ENCODE data around the gene CHPT1.

CHPT1 gene

DNA sequence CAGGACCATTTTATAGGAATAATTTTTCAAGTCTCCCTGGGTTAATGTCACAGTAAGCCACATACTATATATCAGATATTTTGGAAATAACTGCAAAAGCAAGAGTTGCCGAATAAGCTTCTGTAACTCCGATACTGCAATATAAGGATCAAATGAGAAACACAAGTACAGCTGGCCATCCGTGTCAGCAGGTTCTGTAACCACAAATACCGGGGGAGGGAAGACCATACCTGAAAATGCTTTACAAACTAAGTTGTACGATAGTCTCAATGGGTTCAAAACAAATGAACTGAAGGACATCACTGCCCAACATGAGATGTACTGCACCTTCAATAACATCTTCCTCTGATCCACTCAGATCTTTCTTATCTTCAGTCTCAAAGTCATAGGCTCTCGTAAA lies 40.0 kb downstream of the CHPT1 start:
- peak overlapping the region; percentile 50 for H3K27ac ChIP-seq (ENCODE audit: low read depth, low read length, poor library complexity, severe bottlenecking)
- no peak overlapping the region for H3K4me3 ChIP-seq (ENCODE audit: low read depth, low read length, poor library complexity, severe bottlenecking)
- H3K4me1 ChIP-seq (ENCODE audit: insufficient read depth, low read length, severe bottlenecking) = peaks cover 54% of the 10 kb centered on the region
- TF ChIP-seq, protein P1, sequence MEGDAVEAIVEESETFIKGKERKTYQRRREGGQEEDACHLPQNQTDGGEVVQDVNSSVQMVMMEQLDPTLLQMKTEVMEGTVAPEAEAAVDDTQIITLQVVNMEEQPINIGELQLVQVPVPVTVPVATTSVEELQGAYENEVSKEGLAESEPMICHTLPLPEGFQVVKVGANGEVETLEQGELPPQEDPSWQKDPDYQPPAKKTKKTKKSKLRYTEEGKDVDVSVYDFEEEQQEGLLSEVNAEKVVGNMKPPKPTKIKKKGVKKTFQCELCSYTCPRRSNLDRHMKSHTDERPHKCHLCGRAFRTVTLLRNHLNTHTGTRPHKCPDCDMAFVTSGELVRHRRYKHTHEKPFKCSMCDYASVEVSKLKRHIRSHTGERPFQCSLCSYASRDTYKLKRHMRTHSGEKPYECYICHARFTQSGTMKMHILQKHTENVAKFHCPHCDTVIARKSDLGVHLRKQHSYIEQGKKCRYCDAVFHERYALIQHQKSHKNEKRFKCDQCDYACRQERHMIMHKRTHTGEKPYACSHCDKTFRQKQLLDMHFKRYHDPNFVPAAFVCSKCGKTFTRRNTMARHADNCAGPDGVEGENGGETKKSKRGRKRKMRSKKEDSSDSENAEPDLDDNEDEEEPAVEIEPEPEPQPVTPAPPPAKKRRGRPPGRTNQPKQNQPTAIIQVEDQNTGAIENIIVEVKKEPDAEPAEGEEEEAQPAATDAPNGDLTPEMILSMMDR (IDR thresholded peaks at IDR 0.05; ENCODE audit: low read length) = no peak
- no peak for TF ChIP-seq EZH2 (IDR thresholded peaks at IDR 0.05; ENCODE audit: borderline replicate concordance, low read length)
- no peak overlapping the region for H3K4me2 ChIP-seq (ENCODE audit: low read length)
- no peak overlapping the region for H3K9ac ChIP-seq (ENCODE audit: low read length)
- H3K9me3 ChIP-seq (ENCODE audit: low read length) = no peaks in the 10 kb centered on the region
- H3K36me3 ChIP-seq (ENCODE audit: insufficient read depth, low read length) = peaks cover 73% of the 10 kb centered on the region
- H3K9me2 ChIP-seq (ENCODE audit: low read depth, low read length) = no peaks in the 10 kb centered on the region
- H3K79me2 ChIP-seq (ENCODE audit: insufficient read depth, low read length) = no peaks in the 10 kb centered on the region
- H3K27me3 ChIP-seq (ENCODE audit: insufficient read depth, low read length) = no peaks in the 10 kb centered on the region
- no peaks in the 10 kb centered on the region for H4K20me1 ChIP-seq (ENCODE audit: insufficient read depth, low read length)
- no peak overlapping the region for H2AFZ ChIP-seq (ENCODE audit: low read length)
- 0 out of 2 replicates have a peak, but pooled peaks cover 2% of the 10 kb centered on the region for H3F3A ChIP-seq (ENCODE audit: insufficient read depth, low read length)

DNA sequence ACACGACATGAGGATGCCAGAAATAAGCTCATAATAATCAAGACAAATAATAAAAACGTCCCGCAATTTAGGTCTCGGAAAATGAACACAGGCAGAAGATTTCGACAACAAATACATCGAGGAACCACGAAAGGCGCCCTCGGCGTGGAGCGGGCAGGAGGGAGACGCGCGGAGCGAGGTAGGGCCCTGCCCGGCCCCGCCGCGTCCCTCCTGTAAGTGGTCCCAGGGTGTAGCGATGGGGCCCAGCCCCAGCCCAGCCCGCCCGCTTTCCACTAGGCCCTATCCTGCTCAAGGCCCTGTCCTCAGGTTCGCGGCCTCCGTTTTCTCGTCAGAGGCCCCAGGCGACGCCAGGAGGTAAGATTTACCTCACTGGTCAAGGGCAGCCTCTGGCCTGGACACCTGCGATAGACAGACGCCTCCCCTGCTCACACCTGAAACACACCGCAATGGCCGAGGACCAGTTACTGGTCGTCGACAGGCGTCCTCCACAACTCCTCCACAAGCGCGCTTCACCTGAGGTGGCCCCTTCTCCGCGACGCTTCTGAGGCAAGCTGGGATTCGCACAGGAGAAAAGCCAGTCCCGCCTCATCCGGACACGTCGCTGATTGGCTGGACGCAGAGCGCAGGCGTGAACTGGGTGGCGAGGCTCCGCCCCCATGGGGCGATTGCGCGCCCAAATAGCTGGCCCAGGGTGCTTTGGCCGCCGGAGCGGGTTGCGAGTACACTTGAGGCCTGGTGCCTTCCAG lies 41.7 kb downstream of the CHPT1 start, which contains the start of gene SYCP3:
Gene SYCP3 (minus strand): TSS at position 543 of the 746 bp plus-strand sequence. CDS start 1,527 bp downstream, outside the sequence.
- no peaks in the 10 kb centered on the region for H3K79me2 ChIP-seq (ENCODE audit: insufficient read depth, low read length)
- H3F3A ChIP-seq (ENCODE audit: insufficient read depth, low read length) = 0 out of 2 replicates have a peak, but pooled peaks cover 2% of the 10 kb centered on the region
- peaks cover 57% of the 10 kb centered on the region for H3K4me1 ChIP-seq (ENCODE audit: insufficient read depth, low read length, severe bottlenecking)
- H3K9me2 ChIP-seq (ENCODE audit: low read depth, low read length) = no peaks in the 10 kb centered on the region
- H3K27ac ChIP-seq (ENCODE audit: low read depth, low read length, poor library complexity, severe bottlenecking) = peak within 1 kb of the TSS; percentile 98
- peaks cover 59% of the 10 kb centered on the region for H3K36me3 ChIP-seq (ENCODE audit: insufficient read depth, low read length)
- H3K4me2 ChIP-seq (ENCODE audit: low read length) = no peak within 1 kb of the TSS
- no peak within 1 kb of the TSS for H3K4me3 ChIP-seq (ENCODE audit: low read depth, low read length, poor library complexity, severe bottlenecking)
- H3K9me3 ChIP-seq (ENCODE audit: low read length) = no peaks in the 10 kb centered on the region
- TF ChIP-seq, protein P1 (IDR thresholded peaks at IDR 0.05; ENCODE audit: low read length) = no peak
- no peak for TF ChIP-seq EZH2 (IDR thresholded peaks at IDR 0.05; ENCODE audit: borderline replicate concordance, low read length)
- no peak within 1 kb of the TSS for H3K9ac ChIP-seq (ENCODE audit: low read length)
- H2AFZ ChIP-seq (ENCODE audit: low read length) = no peak within 1 kb of the TSS
- no peaks in the 10 kb centered on the region for H4K20me1 ChIP-seq (ENCODE audit: insufficient read depth, low read length)
- H3K27me3 ChIP-seq (ENCODE audit: insufficient read depth, low read length) = no peaks in the 10 kb centered on the region

DNA sequence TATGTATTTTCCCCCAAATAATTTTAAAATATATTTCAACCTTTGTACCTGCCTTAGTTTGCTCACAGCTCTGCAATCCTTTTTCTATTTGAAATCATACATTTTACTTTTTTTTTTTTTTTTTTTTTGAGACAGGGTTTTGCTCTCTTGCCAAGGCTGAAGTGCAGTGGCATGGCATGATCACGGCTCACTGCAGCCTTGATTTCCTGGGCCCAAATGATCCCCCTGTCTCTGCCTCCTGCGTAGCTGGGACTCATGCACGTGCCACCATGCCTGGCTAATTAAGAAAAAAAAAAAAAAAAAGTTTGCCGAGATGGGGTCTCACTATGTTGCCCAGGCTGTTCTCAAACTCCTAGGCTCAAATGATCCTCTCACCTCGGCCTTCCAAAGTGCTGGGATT lies 43.1 kb downstream of the CHPT1 start:
- H3K9me3 ChIP-seq (ENCODE audit: low read length) = no peaks in the 10 kb centered on the region
- no peak overlapping the region for H3K4me2 ChIP-seq (ENCODE audit: low read length)
- no peaks in the 10 kb centered on the region for H3K27me3 ChIP-seq (ENCODE audit: insufficient read depth, low read length)
- TF ChIP-seq, protein P1 (IDR thresholded peaks at IDR 0.05; ENCODE audit: low read length) = no peak
- TF ChIP-seq EZH2 (IDR thresholded peaks at IDR 0.05; ENCODE audit: borderline replicate concordance, low read length) = no peak
- no peak overlapping the region for H3K9ac ChIP-seq (ENCODE audit: low read length)
- no peak overlapping the region for H2AFZ ChIP-seq (ENCODE audit: low read length)
- H3K36me3 ChIP-seq (ENCODE audit: insufficient read depth, low read length) = peaks cover 67% of the 10 kb centered on the region
- no peaks in the 10 kb centered on the region for H3K9me2 ChIP-seq (ENCODE audit: low read depth, low read length)
- H3K4me3 ChIP-seq (ENCODE audit: low read depth, low read length, poor library complexity, severe bottlenecking) = no peak overlapping the region
- H3K27ac ChIP-seq (ENCODE audit: low read depth, low read length, poor library complexity, severe bottlenecking) = peak overlapping the region; percentile 98
- 0 out of 2 replicates have a peak, but pooled peaks cover 2% of the 10 kb centered on the region for H3F3A ChIP-seq (ENCODE audit: insufficient read depth, low read length)
- peaks cover 72% of the 10 kb centered on the region for H3K4me1 ChIP-seq (ENCODE audit: insufficient read depth, low read length, severe bottlenecking)
- H3K79me2 ChIP-seq (ENCODE audit: insufficient read depth, low read length) = no peaks in the 10 kb centered on the region
- no peaks in the 10 kb centered on the region for H4K20me1 ChIP-seq (ENCODE audit: insufficient read depth, low read length)

Measured in OCI-LY1 (cell line).